IMR-90 (cell line): ENCODE results near the gene ADCY5. TPM values are rescaled to one million over a fixed set of nuclear protein-coding genes. Genes with fewer than 3 reads are reported as not detected.

Experiments
- ATAC-seq: fragments of 200-7000 bp; cut with Tn5 transposase; 2 replicates; pipeline ENCODE4 v1.9.1; 2020; ENCODE audit warnings: low read depth, mild to moderate bottlenecking, moderate library complexity
- BruUV-seq: library from RNA; stranded (reverse); fragments of 400-500 nt; replicated peaks from 2 replicates; lab custom pipeline; 2021; lab: Mats Ljungman, UMichigan
- CTCF ChIA-PET: fragments of 300-600 bp; formaldehyde crosslinking; extraction: SDS; loops from one replicate; lab custom pipeline; 2021; ENCODE audit warnings: antibody characterized with exemption; lab: Yijun Ruan, JAX
- POLR2A ChIA-PET: fragments of 300-600 bp; sonication (Branson Sonifier 250); formaldehyde crosslinking; loops from one replicate; lab custom pipeline; 2022; ENCODE audit warnings: antibody characterized with exemption; ENCODE audit not compliant: unreplicated experiment; lab: Charles Lee
- DNase-seq: peaks from one replicate; pipeline ENCODE4 v3.0.0; 2013
- H2AFZ ChIP-seq: replicated peaks from 2 replicates; pipeline ENCODE3; 2013; ENCODE audit warnings: low read length, mild to moderate bottlenecking; ENCODE audit not compliant: poor library complexity
- H2AK5ac ChIP-seq: 2 replicates; pipeline ENCODE4 v1.6.1; 2013; ENCODE audit warnings: low read depth, low read length, inconsistent platforms
- H2AK9ac ChIP-seq: replicated peaks from 2 replicates; pipeline ENCODE3; 2013; ENCODE audit warnings: mild to moderate bottlenecking, low read depth, low read length, moderate library complexity; ENCODE audit not compliant: poor library complexity
- H2BK120ac ChIP-seq: 2 replicates; pipeline ENCODE4 v1.6.1; 2013; ENCODE audit warnings: low read depth, low read length, inconsistent platforms
- H2BK15ac ChIP-seq: 3 replicates; pipeline ENCODE4 v1.6.1; 2013; ENCODE audit warnings: low read depth, low read length, inconsistent platforms
- H2BK20ac ChIP-seq: 2 replicates; pipeline ENCODE4 v1.6.1; 2013; ENCODE audit warnings: low read depth, mild to moderate bottlenecking, inconsistent platforms, low read length, moderate library complexity
- H2BK5ac ChIP-seq: 2 replicates; pipeline ENCODE4 v1.6.1; 2013; ENCODE audit warnings: mild to moderate bottlenecking, low read depth, low read length, inconsistent platforms; ENCODE audit not compliant: poor library complexity, severe bottlenecking
- H3K14ac ChIP-seq: replicated peaks from 2 replicates; pipeline ENCODE4 v1.6.1; 2013; ENCODE audit warnings: low read depth, low read length, inconsistent platforms
- H3K18ac ChIP-seq: 2 replicates; pipeline ENCODE4 v1.6.1; 2013; ENCODE audit warnings: low read depth, low read length, control low read depth
- H3K23ac ChIP-seq: 2 replicates; pipeline ENCODE4 v1.6.1; 2013; ENCODE audit warnings: low read depth, low read length, inconsistent platforms
- H3K27ac ChIP-seq: 2 replicates; pipeline ENCODE4 v1.5.1; 2013; ENCODE audit warnings: mild to moderate bottlenecking, control low read depth, low read length; ENCODE audit not compliant: insufficient read depth
- H3K27me3 ChIP-seq: 2 replicates; pipeline ENCODE4 v1.6.1; 2013; ENCODE audit warnings: low read length; ENCODE audit not compliant: control insufficient read depth, insufficient read depth
- H3K36me3 ChIP-seq: 2 replicates; pipeline ENCODE4 v1.6.1; 2013; ENCODE audit warnings: low read length, mixed read lengths; ENCODE audit not compliant: control insufficient read depth, insufficient read depth
- H3K4ac ChIP-seq: 2 replicates; pipeline ENCODE4 v1.6.1; 2013; ENCODE audit warnings: low read depth, low read length, inconsistent platforms
- H3K4me1 ChIP-seq: 2 replicates; pipeline ENCODE4 v1.6.1; 2013; ENCODE audit warnings: low read length, mixed read lengths; ENCODE audit not compliant: control insufficient read depth, insufficient read depth
- H3K4me2 ChIP-seq: 2 replicates; pipeline ENCODE4 v1.6.1; 2013; ENCODE audit warnings: low read depth, mild to moderate bottlenecking, control low read depth, low read length, moderate library complexity
- H3K4me3 ChIP-seq: 2 replicates; pipeline ENCODE4 v1.5.1; 2013; ENCODE audit warnings: low read depth, mild to moderate bottlenecking, control low read depth, low read length, moderate library complexity; ENCODE audit not compliant: insufficient read depth
- H3K56ac ChIP-seq: 2 replicates; pipeline ENCODE4 v1.6.1; 2013; ENCODE audit warnings: low read length, inconsistent platforms; ENCODE audit not compliant: insufficient read depth; ENCODE audit errors: extremely low read depth
- H3K79me1 ChIP-seq, 2 experiments: 2 replicates each; pipeline ENCODE4 v1.6.1; 2013; ENCODE audit warnings: low read length in 2 of 2, inconsistent platforms in 1 of 2, low read depth in 1 of 2
- H3K9ac ChIP-seq: 2 replicates; pipeline ENCODE4 v1.6.1; 2013; ENCODE audit warnings: low read depth, low read length, control low read depth
- H3K9me1 ChIP-seq: 2 replicates; pipeline ENCODE4 v1.6.1; 2013; ENCODE audit warnings: low read length, inconsistent platforms; ENCODE audit not compliant: insufficient read depth
- H3K9me3 ChIP-seq: 2 replicates; pipeline ENCODE4 v1.6.1; 2013; ENCODE audit warnings: low read length; ENCODE audit not compliant: control insufficient read depth, insufficient read depth
- H4K20me1 ChIP-seq: 2 replicates; pipeline ENCODE4 v1.6.1; 2013; ENCODE audit warnings: low read length, inconsistent platforms; ENCODE audit not compliant: insufficient read depth
- H4K5ac ChIP-seq: 2 replicates; pipeline ENCODE4 v1.6.1; 2013; ENCODE audit warnings: mild to moderate bottlenecking, low read depth, low read length, control low read depth
- H4K8ac ChIP-seq, 2 experiments: 2 replicates each; pipeline ENCODE4 v1.6.1; 2013; ENCODE audit warnings: low read depth in 2 of 2, low read length in 2 of 2, control low read depth in 1 of 2, inconsistent platforms in 1 of 2
- H4K91ac ChIP-seq: 2 replicates; pipeline ENCODE4 v1.6.1; 2013; ENCODE audit warnings: low read depth, low read length, inconsistent platforms; ENCODE audit not compliant: insufficient read depth
- BHLHE40 ChIP-seq: fragments of 150-350 bp; IDR thresholded peaks from 2 replicates; pipeline ENCODE4 v1.6.1; 2016; ENCODE audit warnings: mild to moderate bottlenecking, low read depth, low read length
- CEBPB ChIP-seq: IDR thresholded peaks from 2 replicates; pipeline ENCODE4 v1.6.1; 2012; ENCODE audit warnings: low read depth, low read length, improper control_type of control experiment
- CHD1 ChIP-seq: IDR thresholded peaks from 2 replicates; pipeline ENCODE4 v1.6.1; 2012; ENCODE audit warnings: low read depth, low read length, improper control_type of control experiment
- FOS ChIP-seq: fragments of 150-350 bp; IDR thresholded peaks from 2 replicates; pipeline ENCODE4 v1.6.1; 2016; ENCODE audit warnings: low read depth, low read length
- MAFK ChIP-seq: IDR thresholded peaks from 2 replicates; pipeline ENCODE4 v1.6.1; 2012; ENCODE audit warnings: low read depth, low read length, improper control_type of control experiment
- MAZ ChIP-seq: IDR thresholded peaks from 2 replicates; pipeline ENCODE4 v1.6.1; 2012; ENCODE audit warnings: low read depth, mild to moderate bottlenecking, low read length, improper control_type of control experiment, moderate library complexity, borderline replicate concordance
- MXI1 ChIP-seq: IDR thresholded peaks from 2 replicates; pipeline ENCODE4 v1.6.1; 2012; ENCODE audit warnings: low read depth, mild to moderate bottlenecking, low read length, moderate library complexity, borderline replicate concordance
- NFE2L2 ChIP-seq: fragments of 150-350 bp; IDR thresholded peaks from 2 replicates; pipeline ENCODE4 v1.6.1; 2016; ENCODE audit warnings: low read depth, mild to moderate bottlenecking, low read length
- POLR2A ChIP-seq: IDR thresholded peaks from 2 replicates; pipeline ENCODE4 v1.6.1; 2012; ENCODE audit warnings: mild to moderate bottlenecking, low read depth, low read length
- RAD21 ChIP-seq: IDR thresholded peaks from 2 replicates; pipeline ENCODE4 v1.6.1; 2012; ENCODE audit warnings: low read length, improper control_type of control experiment
- RCOR1 ChIP-seq: IDR thresholded peaks from 2 replicates; pipeline ENCODE4 v1.6.1; 2012; ENCODE audit warnings: mild to moderate bottlenecking, low read length, improper control_type of control experiment; ENCODE audit not compliant: insufficient replicate concordance
- RFX5 ChIP-seq: IDR thresholded peaks from 2 replicates; pipeline ENCODE4 v1.8.0; 2012; ENCODE audit warnings: low read depth, mild to moderate bottlenecking, low read length, moderate library complexity
- SMC3 ChIP-seq: fragments of 150-350 bp; IDR thresholded peaks from 2 replicates; pipeline ENCODE4 v1.6.1; 2016; ENCODE audit warnings: low read depth, mild to moderate bottlenecking, antibody characterized with exemption, low read length, moderate library complexity
- WGBS, 2 experiments: methylation state at CpG; one replicate each; pipeline versions ENCODE4 v1.1.5 to v1.1.7; 2013; ENCODE audit warnings: missing lambda C conversion rate in 2 of 2; ENCODE audit not compliant: insufficient read length in 1 of 2; ENCODE audit errors: extremely low coverage in 2 of 2; 5-methylcytosine and 5-hydroxymethylcytosine counted together
- dilution Hi-C: fragments of 300-500 bp; cut with HindIII; formaldehyde crosslinking; loops from one replicate; pipeline ENCODE4 v1.14.3; 2018; ENCODE audit warnings: low sequenced_read_pairs; ENCODE audit not compliant: unreplicated experiment
- in situ Hi-C: fragments of 300-500 bp; cut with MboI; formaldehyde crosslinking; loops from 3 replicates; pipeline ENCODE4 v1.14.3; 2019; ENCODE audit warnings: low sequenced_read_pairs, inconsistent platforms, mixed read lengths
- intact Hi-C: fragments of 100-400 bp; cut with micrococcal nuclease; formaldehyde crosslinking; loops from 2 replicates; pipeline ENCODE4 v1.10.0; 2022
- polyA plus RNA-seq, 3 experiments: library from polyadenylated mRNA; depleted of rRNA; stranded (reverse); fragments of >200 nt; gene quantifications; 2 replicates each; pipeline ENCODE4 v1.2.3, GENCODE V29; 2012; ENCODE audit warnings: low replicate concordance in 1 of 3
- total RNA-seq: library from RNA; depleted of rRNA; stranded (reverse); fragments of >200 nt; gene quantifications from 2 replicates; pipeline ENCODE4 v1.2.3, GENCODE V29; 2012
- TF ChIP-seq, protein P1 (sequence below): conservative IDR thresholded peaks from 2 replicates; pipeline ENCODE4 v1.5.1; 2012; ENCODE audit warnings: mild to moderate bottlenecking, low read depth, low read length, improper control_type of control experiment
- TF ChIP-seq, protein P2 (sequence below): fragments of 150-350 bp; IDR thresholded peaks from 2 replicates; pipeline ENCODE4 v1.6.1; 2017; ENCODE audit warnings: mild to moderate bottlenecking, antibody characterized with exemption, low read length, low read depth
- TF ChIP-seq, protein P3 (sequence below): fragments of 150-350 bp; IDR thresholded peaks from 2 replicates; pipeline ENCODE4 v1.6.1; 2016; ENCODE audit warnings: low read depth, mild to moderate bottlenecking, low read length, moderate library complexity, borderline replicate concordance

The ADCY5 gene
- total and polyA plus RNA-seq, 2 of the 4 experiments (the other 2 are of a cell fraction), result 0.14 to 0.18 TPM

DNA sequence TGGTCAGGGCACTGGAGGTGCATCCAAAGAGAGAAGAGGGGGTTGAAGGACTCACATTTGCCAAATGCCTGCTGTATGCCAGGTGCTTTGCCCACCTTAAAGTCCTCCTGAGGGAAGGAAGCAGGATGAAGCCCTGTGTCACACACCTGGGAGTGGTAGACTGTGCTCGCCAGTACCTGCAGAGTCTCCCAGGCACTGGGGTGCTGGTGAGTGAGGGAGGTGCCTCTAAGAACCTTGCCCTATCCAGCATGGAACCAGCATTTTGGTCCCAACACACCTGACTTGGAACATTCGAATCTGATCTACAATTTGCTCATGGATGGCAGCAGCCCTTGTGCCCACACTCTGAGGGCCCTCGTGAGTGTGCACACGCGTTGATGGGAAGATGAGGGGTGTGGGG lies 170.4 kb downstream of the ADCY5 start:
- H3K27ac ChIP-seq, result no peak overlapping the region
- no peak overlapping the region for H3K56ac ChIP-seq
- no peak for ATAC-seq
- CTCF ChIA-PET, result no interaction called here
- no peak overlapping the region for H2BK15ac ChIP-seq
- H3K9me1 ChIP-seq, result peaks cover 8% of the 10 kb centered on the region; the same call in 1 of the 2 replicates
- no peak overlapping the region for H3K14ac ChIP-seq
- no peak overlapping the region for H3K9ac ChIP-seq
- no peak overlapping the region for H3K4ac ChIP-seq
- H3K4me3 ChIP-seq, result no peak overlapping the region
- H3K36me3 ChIP-seq, result no peaks in the 10 kb centered on the region
- H3K4me2 ChIP-seq, result no peak overlapping the region
- H3K9me3 ChIP-seq, result no peaks in the 10 kb centered on the region
- no peak overlapping the region for H3K23ac ChIP-seq
- H3K4me1 ChIP-seq, result no peaks in the 10 kb centered on the region
- no peak overlapping the region for H3K18ac ChIP-seq
- no peaks in the 10 kb centered on the region for H4K20me1 ChIP-seq
- no peak overlapping the region for H4K8ac ChIP-seq
- H2AFZ ChIP-seq, result no peak overlapping the region
- in situ Hi-C loops, result no loop called here
- 100% methylated on average over 1 of the region's 5 CpGs; no CpG with 5 or more reads in 1 of the 2 experiments for WGBS, 2 experiments
- H3K27me3 ChIP-seq, result no peaks in the 10 kb centered on the region
- POLR2A ChIA-PET, result no interaction called here
- no peak overlapping the region for H2AK9ac ChIP-seq
- H2AK5ac ChIP-seq, result no peak overlapping the region
- dilution Hi-C loops, result no loop called here
- no peak overlapping the region for H2BK5ac ChIP-seq
- H3K79me1 ChIP-seq, result no peaks in the 10 kb centered on the region; a peak in 1 of 4 replicates
- no peak for TF ChIP-seq CEBPB
- TF ChIP-seq BHLHE40, result no peak
- TF ChIP-seq, protein P1, sequence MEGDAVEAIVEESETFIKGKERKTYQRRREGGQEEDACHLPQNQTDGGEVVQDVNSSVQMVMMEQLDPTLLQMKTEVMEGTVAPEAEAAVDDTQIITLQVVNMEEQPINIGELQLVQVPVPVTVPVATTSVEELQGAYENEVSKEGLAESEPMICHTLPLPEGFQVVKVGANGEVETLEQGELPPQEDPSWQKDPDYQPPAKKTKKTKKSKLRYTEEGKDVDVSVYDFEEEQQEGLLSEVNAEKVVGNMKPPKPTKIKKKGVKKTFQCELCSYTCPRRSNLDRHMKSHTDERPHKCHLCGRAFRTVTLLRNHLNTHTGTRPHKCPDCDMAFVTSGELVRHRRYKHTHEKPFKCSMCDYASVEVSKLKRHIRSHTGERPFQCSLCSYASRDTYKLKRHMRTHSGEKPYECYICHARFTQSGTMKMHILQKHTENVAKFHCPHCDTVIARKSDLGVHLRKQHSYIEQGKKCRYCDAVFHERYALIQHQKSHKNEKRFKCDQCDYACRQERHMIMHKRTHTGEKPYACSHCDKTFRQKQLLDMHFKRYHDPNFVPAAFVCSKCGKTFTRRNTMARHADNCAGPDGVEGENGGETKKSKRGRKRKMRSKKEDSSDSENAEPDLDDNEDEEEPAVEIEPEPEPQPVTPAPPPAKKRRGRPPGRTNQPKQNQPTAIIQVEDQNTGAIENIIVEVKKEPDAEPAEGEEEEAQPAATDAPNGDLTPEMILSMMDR, result no peak
- TF ChIP-seq, protein P2, sequence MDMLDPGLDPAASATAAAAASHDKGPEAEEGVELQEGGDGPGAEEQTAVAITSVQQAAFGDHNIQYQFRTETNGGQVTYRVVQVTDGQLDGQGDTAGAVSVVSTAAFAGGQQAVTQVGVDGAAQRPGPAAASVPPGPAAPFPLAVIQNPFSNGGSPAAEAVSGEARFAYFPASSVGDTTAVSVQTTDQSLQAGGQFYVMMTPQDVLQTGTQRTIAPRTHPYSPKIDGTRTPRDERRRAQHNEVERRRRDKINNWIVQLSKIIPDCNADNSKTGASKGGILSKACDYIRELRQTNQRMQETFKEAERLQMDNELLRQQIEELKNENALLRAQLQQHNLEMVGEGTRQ, result no peak
- no peak for TF ChIP-seq MAZ
- TF ChIP-seq FOS, result no peak
- no peak for TF ChIP-seq RCOR1
- no peak for TF ChIP-seq MAFK
- no peak for TF ChIP-seq RAD21
- TF ChIP-seq NFE2L2, result no peak
- no peak for TF ChIP-seq SMC3
- TF ChIP-seq, protein P3, sequence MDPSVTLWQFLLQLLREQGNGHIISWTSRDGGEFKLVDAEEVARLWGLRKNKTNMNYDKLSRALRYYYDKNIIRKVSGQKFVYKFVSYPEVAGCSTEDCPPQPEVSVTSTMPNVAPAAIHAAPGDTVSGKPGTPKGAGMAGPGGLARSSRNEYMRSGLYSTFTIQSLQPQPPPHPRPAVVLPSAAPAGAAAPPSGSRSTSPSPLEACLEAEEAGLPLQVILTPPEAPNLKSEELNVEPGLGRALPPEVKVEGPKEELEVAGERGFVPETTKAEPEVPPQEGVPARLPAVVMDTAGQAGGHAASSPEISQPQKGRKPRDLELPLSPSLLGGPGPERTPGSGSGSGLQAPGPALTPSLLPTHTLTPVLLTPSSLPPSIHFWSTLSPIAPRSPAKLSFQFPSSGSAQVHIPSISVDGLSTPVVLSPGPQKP, result no peak
- no peak for TF ChIP-seq MXI1
- TF ChIP-seq RFX5, result no peak
- no peak for TF ChIP-seq CHD1
- no peak for TF ChIP-seq POLR2A
- no peak overlapping the region for H4K5ac ChIP-seq
- no peak overlapping the region for H2BK120ac ChIP-seq
- intact Hi-C loops, result no loop called here
- DNase-seq, result no peak
- no TSS peak for BruUV-seq
- no peak overlapping the region for H4K91ac ChIP-seq
- no peak overlapping the region for H2BK20ac ChIP-seq
